C4-2B (cell line): Measurements from ENCODE around the gene PPP2R1B.

Source experiments
- CTCF ChIP-seq: fragments of 450-650 bp; conservative IDR thresholded peaks from 2 replicates; pipeline ENCODE4 v1.5.1; 2017; ENCODE audit warnings: mild to moderate bottlenecking
- ZFX ChIP-seq: fragments of 450-650 bp; IDR thresholded peaks from 2 replicates; pipeline ENCODE4 v1.6.1; 2017

GRCh38 chr11:111788464-111788863, 22.3 kb upstream of the PPP2R1B start:
- TF ChIP-seq CTCF (no peak), ZFX (no peak)
